ENCODE results near the gene RHEBL1. TPM values are rescaled to one million over a fixed set of nuclear protein-coding genes. Genes with fewer than 3 reads are reported as not detected.
"Not testable (repeated sequence)": the region's sequence is repeated elsewhere in the genome, so short reads cannot be mapped to it uniquely, and the experiment has no call there.

Gene RHEBL1
- total RNA-seq, 4 donors from 2014 or later = 1.1 to 4.3 TPM; not detected in 2

GRCh38 chr12:49066120-49066519 is 3.7 kb downstream of the RHEBL1 start:
- no peak for DNase-seq (ENCODE audit: low spot score in 2 of 2)
- Histone ChIP-seq H3K27me3 (no peaks in the 10 kb centered on the region), H3K36me3 (peaks cover 0 to 9% (median 0%) of the 10 kb centered on the region in 3 donors), H3K4me1 (peaks cover 0 to 33% (median 6%) of the 10 kb centered on the region in 4 donors), H3K9me3 (no peaks in the 10 kb centered on the region), H3K4me3 (no peak overlapping the region), H3K27ac (no peak overlapping the region)
- TF ChIP-seq POLR2A (IDR thresholded peaks at IDR 0.05) (no peak), EP300 (IDR thresholded peaks at IDR 0.05) (no peak)
- TF ChIP-seq, protein P1, sequence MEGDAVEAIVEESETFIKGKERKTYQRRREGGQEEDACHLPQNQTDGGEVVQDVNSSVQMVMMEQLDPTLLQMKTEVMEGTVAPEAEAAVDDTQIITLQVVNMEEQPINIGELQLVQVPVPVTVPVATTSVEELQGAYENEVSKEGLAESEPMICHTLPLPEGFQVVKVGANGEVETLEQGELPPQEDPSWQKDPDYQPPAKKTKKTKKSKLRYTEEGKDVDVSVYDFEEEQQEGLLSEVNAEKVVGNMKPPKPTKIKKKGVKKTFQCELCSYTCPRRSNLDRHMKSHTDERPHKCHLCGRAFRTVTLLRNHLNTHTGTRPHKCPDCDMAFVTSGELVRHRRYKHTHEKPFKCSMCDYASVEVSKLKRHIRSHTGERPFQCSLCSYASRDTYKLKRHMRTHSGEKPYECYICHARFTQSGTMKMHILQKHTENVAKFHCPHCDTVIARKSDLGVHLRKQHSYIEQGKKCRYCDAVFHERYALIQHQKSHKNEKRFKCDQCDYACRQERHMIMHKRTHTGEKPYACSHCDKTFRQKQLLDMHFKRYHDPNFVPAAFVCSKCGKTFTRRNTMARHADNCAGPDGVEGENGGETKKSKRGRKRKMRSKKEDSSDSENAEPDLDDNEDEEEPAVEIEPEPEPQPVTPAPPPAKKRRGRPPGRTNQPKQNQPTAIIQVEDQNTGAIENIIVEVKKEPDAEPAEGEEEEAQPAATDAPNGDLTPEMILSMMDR (IDR thresholded peaks at IDR 0.05) = no peak
- WGBS, 2 donors = 69 to 81% methylated on average over 4 of the region's 4 CpGs

GRCh38 chr12:49064767-49065152 is 5.0 kb downstream of the RHEBL1 start:
- no peak overlapping the region for H3K27ac ChIP-seq
- no peak overlapping the region for H3K4me3 ChIP-seq
- DNase-seq (ENCODE audit: low spot score in 2 of 2) = no peak
- TF ChIP-seq, protein P1 (IDR thresholded peaks at IDR 0.05) = no peak
- TF ChIP-seq POLR2A (IDR thresholded peaks at IDR 0.05) (no peak), EP300 (IDR thresholded peaks at IDR 0.05) (no peak)
- WGBS, 2 donors = 87 to 97% methylated on average over 5 of the region's 5 CpGs
- H3K4me1 ChIP-seq = peaks cover 0 to 27% (median 4%) of the 10 kb centered on the region in 4 donors
- H3K27me3 ChIP-seq = no peaks in the 10 kb centered on the region
- H3K9me3 ChIP-seq = no peaks in the 10 kb centered on the region
- peaks cover 0 to 9% (median 0%) of the 10 kb centered on the region in 3 donors for H3K36me3 ChIP-seq

- WGBS, 2 donors = 85 to 88% methylated on average over 17 of the region's 17 CpGs
- not testable (repeated sequence) for H3K4me3 ChIP-seq
These were observed 7.9 kb downstream of the RHEBL1 start for GRCh38 chr12:49061916-49062315.

DNA sequence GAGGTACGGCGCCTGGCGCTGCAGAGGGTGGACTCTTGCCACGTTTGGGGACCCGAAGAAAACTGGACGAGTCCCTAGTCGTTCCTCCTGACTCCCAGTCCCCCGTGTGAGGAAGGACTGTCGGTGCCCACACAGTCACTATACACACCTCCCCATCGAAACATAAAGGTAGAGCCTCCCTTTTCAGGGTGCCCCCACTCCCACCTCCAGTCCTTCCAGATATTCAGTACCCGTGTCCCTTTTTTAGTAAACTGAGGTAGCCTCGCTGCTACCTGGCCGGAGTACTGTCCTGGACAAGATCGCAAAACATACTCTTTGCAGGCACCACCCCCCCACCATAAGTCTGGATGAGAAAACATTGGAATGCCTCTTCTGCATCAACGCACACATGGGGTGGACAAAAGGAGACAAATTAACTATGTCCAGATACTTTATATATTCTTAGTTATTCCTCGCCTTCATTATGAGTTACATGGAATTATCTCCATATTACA is 8.6 kb downstream of the RHEBL1 start:
- Histone ChIP-seq H3K4me1 (peaks cover 0 to 48% (median 29%) of the 10 kb centered on the region in 4 donors), H3K27me3 (no peaks in the 10 kb centered on the region), H3K36me3 (peaks cover 0 to 6% (median 0%) of the 10 kb centered on the region in 3 donors), H3K27ac (peak overlapping the region; percentile 85 to 99 (median 95)), H3K9me3 (no peaks in the 10 kb centered on the region), H3K4me3 (peak overlapping the region; percentile 79 to 100 (median 95))
- TF ChIP-seq, protein P1 (IDR thresholded peaks at IDR 0.05) = no peak
- TF ChIP-seq POLR2A (IDR thresholded peaks at IDR 0.05) (no peak), EP300 (IDR thresholded peaks at IDR 0.05) (no peak)
- WGBS, 2 donors = 7 to 8% methylated on average over 16 of the region's 16 CpGs
- no peak for DNase-seq (ENCODE audit: low spot score in 2 of 2)

More at GRCh38 chr12:49061916-49062315, 7.9 kb downstream of the RHEBL1 start:
- peaks cover 0 to 40% (median 22%) of the 10 kb centered on the region in 4 donors for H3K4me1 ChIP-seq
- H3K9me3 ChIP-seq; H3K27ac ChIP-seq; DNase-seq (ENCODE audit: low spot score in 2 of 2); H3K27me3 ChIP-seq; H3K36me3 ChIP-seq: not testable (repeated sequence)

GRCh38 chr12:49060237-49061156 is 9.3 kb downstream of the RHEBL1 start, which contains the start of gene KMT2D:
TSS of gene KMT2D (minus strand) at chr12:49060794. CDS start at chr12:49055324, 5,470 bp downstream.
- no peaks in the 10 kb centered on the region for H3K27me3 ChIP-seq
- peak within 1 kb of the TSS; percentile 85 to 99 (median 95) for H3K27ac ChIP-seq
- TF ChIP-seq, protein P1 (IDR thresholded peaks at IDR 0.05) = peak; percentile 6 to 88 (median 33)
- TF ChIP-seq EP300 (IDR thresholded peaks at IDR 0.05) (peak; percentile 64 to 95), POLR2A (IDR thresholded peaks at IDR 0.05) (peak in 1 of 2 donors; percentile 55)
- H3K36me3 ChIP-seq = peaks cover 0 to 5% (median 0%) of the 10 kb centered on the region in 3 donors
- 0 to 1% methylated on average over 44 to 59 of the region's 74 CpGs for WGBS, 2 donors
- H3K4me1 ChIP-seq = peaks cover 0 to 55% (median 36%) of the 10 kb centered on the region in 4 donors
- no peaks in the 10 kb centered on the region for H3K9me3 ChIP-seq
- H3K4me3 ChIP-seq = peak within 1 kb of the TSS; percentile 79 to 100 (median 95)
- peak; percentile 79 to 85 for DNase-seq (ENCODE audit: low spot score in 2 of 2)

Measured in tibial nerve (tissue), 4 donors.